ENCODE results near the gene CSF2.

Gene CSF2

DNA sequence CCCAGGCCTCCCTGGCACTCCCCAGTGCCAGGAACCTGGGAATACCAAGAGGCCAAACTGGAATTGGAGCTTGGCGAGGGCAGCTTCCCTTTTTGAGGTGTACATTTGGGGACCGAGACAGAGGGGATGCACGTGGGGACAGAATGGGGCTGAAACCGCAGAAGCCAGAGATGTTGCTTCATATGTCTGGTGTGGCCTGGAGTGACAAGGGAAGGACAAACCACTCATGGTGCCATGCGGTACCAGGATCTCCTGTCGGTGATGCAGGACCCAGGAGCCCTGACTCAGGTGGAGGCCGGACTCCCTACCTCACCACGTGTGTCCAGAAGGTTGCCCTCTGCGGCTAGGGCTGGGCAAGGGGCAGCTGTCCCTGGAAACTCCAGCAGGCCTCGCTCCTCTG lies 4.0 kb upstream of the CSF2 start:
- no peak overlapping the region for H3K27ac Mint-ChIP-seq
- peaks cover 4% of the 10 kb centered on the region for H3K27me3 Mint-ChIP-seq (ENCODE audit: low read depth, poor library complexity)
- no peaks in the 10 kb centered on the region for H3K36me3 Mint-ChIP-seq (ENCODE audit: low read depth)
- H3K4me3 Mint-ChIP-seq, result no peak overlapping the region
- TF ChIP-seq CTCF (IDR thresholded peaks at IDR 0.05), result no peak
- peaks cover 10% of the 10 kb centered on the region for H3K4me1 Mint-ChIP-seq
- H3K9me3 Mint-ChIP-seq, result no peaks in the 10 kb centered on the region
- DNase-seq, result no peak

DNA sequence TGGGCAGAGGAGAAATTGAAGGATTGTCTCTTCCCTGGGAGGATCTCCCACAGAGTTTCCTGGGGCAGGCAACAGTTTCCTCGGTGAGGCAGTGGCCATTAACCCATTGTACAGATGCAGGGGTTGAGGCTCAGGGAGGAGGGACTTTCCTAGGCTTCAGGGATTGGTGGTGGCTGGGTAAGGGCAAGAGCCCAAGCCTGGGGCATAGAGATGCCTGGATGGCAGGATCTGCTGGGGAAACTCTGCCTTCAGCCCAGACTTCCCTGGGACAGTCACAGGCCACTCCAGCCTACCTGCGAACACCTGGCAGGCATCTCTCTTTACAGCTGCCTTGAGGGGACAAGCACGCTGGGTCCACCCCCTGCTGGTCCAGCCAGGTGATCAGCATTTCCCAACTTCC lies 3.6 kb upstream of the CSF2 start:
- H3K4me3 Mint-ChIP-seq, result no peak overlapping the region
- no peaks in the 10 kb centered on the region for H3K36me3 Mint-ChIP-seq (ENCODE audit: low read depth)
- DNase-seq, result no peak
- H3K27ac Mint-ChIP-seq, result no peak overlapping the region
- peaks cover 13% of the 10 kb centered on the region for H3K4me1 Mint-ChIP-seq
- H3K9me3 Mint-ChIP-seq, result no peaks in the 10 kb centered on the region
- H3K27me3 Mint-ChIP-seq (ENCODE audit: low read depth, poor library complexity), result peaks cover 4% of the 10 kb centered on the region
- no peak for TF ChIP-seq CTCF (IDR thresholded peaks at IDR 0.05)

DNA sequence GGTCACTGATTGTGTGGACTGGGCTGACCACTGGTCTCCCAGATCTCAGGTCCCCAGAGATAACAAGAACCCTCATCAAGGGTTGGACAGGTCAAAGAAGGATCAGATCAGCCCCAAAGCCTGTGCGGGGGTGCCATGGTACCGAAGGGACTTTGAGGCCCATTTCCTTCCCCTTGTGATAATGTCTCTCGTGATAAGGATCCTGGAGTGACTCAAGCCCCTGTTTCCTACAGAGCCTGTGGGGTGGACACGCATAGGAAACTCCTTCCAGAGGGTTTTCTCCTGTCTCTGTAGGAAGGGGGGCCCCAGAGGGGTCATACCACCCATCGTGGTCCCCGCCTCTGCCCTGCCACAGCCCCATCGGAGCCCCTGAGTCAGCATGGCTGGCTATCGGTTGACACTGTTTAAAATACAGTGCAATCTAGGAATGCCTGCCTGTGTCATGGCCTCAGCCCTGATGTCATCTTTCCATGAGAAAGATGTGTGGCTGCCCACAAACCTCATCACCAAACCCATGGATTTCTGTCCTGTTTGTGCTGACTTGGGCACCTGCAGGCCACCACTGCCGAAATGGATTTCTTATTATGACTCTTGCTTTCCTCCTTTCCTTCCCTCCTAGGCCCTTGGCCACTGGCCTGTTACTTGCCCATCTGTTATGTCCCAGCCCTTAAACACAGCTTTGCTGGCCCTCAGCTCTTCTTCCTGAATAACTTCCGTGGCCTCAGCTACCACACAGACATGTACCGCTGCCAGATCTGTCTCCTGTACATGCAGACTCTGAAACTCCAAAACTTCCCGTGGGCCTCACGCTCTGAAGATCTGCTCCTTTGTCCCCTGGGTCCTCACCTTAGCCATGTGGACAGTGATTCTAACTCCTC lies 2.9 kb upstream of the CSF2 start:
- Mint-ChIP-seq H3K27ac (no peak overlapping the region), H3K36me3 (ENCODE audit: low read depth) (no peaks in the 10 kb centered on the region), H3K4me3 (no peak overlapping the region), H3K27me3 (ENCODE audit: low read depth, poor library complexity) (peaks cover 4% of the 10 kb centered on the region), H3K4me1 (peaks cover 9% of the 10 kb centered on the region), H3K9me3 (no peaks in the 10 kb centered on the region)
- no peak for TF ChIP-seq CTCF (IDR thresholded peaks at IDR 0.05)
- no peak for DNase-seq

- Mint-ChIP-seq H3K36me3 (ENCODE audit: low read depth) (no peaks in the 10 kb centered on the region), H3K4me1 (peaks cover 9% of the 10 kb centered on the region), H3K4me3 (no peak overlapping the region), H3K27ac (no peak overlapping the region), H3K27me3 (ENCODE audit: low read depth, poor library complexity) (peaks cover 4% of the 10 kb centered on the region), H3K9me3 (no peaks in the 10 kb centered on the region)
- no peak for DNase-seq
- TF ChIP-seq CTCF (IDR thresholded peaks at IDR 0.05), result no peak
Measured at GRCh38 chr5:132071338-132071707, 2.3 kb upstream of the CSF2 start.

GRCh38 chr5:132072070-132072469 lies 1.5 kb upstream of the CSF2 start:
- H3K4me1 Mint-ChIP-seq, result peaks cover 9% of the 10 kb centered on the region
- no peak overlapping the region for H3K27ac Mint-ChIP-seq
- no peaks in the 10 kb centered on the region for H3K9me3 Mint-ChIP-seq
- no peak for DNase-seq
- no peak overlapping the region for H3K4me3 Mint-ChIP-seq
- TF ChIP-seq CTCF (IDR thresholded peaks at IDR 0.05), result no peak
- peaks cover 4% of the 10 kb centered on the region for H3K27me3 Mint-ChIP-seq (ENCODE audit: low read depth, poor library complexity)
- no peaks in the 10 kb centered on the region for H3K36me3 Mint-ChIP-seq (ENCODE audit: low read depth)

DNA sequence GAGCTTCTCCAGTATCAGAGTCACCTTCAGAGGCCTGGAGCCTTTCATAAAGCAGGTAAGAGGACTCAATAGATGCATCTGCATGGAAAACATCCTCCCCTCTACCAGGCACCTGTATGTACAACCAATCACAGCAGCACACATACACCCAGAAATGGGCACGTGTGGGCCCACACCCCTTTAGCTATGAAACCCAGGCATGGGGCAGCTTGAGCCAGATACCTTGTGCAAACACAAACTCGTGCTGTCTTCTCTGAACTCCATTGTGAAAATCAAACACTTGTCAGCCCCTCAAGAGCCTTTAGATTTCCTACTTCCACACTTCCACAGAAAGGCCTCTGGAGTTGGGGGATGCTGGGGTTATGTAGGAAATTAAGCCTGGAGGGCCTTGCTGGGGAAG lies 1.1 kb upstream of the CSF2 start:
- Mint-ChIP-seq H3K4me1 (peaks cover 9% of the 10 kb centered on the region), H3K9me3 (no peaks in the 10 kb centered on the region), H3K27me3 (ENCODE audit: low read depth, poor library complexity) (peaks cover 4% of the 10 kb centered on the region), H3K27ac (no peak overlapping the region), H3K4me3 (no peak overlapping the region), H3K36me3 (ENCODE audit: low read depth) (no peaks in the 10 kb centered on the region)
- TF ChIP-seq CTCF (IDR thresholded peaks at IDR 0.05), result no peak
- DNase-seq, result no peak
